IPS-18a (cell line): Measurements from ENCODE around the gene QRFP.

Experiments used
- H3K27ac ChIP-seq: one replicate; pipeline ENCODE4 v1.5.1; 2013; ENCODE audit warnings: low read length
- H3K27me3 ChIP-seq: one replicate; pipeline ENCODE4 v1.6.1; 2013; ENCODE audit warnings: mild to moderate bottlenecking, low read length; ENCODE audit not compliant: control insufficient read depth, insufficient read depth
- H3K36me3 ChIP-seq: one replicate; pipeline ENCODE4 v1.6.1; 2013; ENCODE audit warnings: low read depth, low read length; ENCODE audit not compliant: control insufficient read depth
- H3K4me1 ChIP-seq: one replicate; pipeline ENCODE4 v1.6.1; 2013; ENCODE audit warnings: low read depth, low read length; ENCODE audit not compliant: control insufficient read depth
- H3K4me3 ChIP-seq: one replicate; pipeline ENCODE4 v1.5.1; 2013; ENCODE audit warnings: low read length
- H3K9ac ChIP-seq: one replicate; pipeline ENCODE4 v1.6.1; 2013; ENCODE audit warnings: mild to moderate bottlenecking, low read length, moderate library complexity
- H3K9me3 ChIP-seq: one replicate; pipeline ENCODE4 v1.6.1; 2013; ENCODE audit warnings: low read depth, low read length; ENCODE audit not compliant: control insufficient read depth

QRFP gene

DNA sequence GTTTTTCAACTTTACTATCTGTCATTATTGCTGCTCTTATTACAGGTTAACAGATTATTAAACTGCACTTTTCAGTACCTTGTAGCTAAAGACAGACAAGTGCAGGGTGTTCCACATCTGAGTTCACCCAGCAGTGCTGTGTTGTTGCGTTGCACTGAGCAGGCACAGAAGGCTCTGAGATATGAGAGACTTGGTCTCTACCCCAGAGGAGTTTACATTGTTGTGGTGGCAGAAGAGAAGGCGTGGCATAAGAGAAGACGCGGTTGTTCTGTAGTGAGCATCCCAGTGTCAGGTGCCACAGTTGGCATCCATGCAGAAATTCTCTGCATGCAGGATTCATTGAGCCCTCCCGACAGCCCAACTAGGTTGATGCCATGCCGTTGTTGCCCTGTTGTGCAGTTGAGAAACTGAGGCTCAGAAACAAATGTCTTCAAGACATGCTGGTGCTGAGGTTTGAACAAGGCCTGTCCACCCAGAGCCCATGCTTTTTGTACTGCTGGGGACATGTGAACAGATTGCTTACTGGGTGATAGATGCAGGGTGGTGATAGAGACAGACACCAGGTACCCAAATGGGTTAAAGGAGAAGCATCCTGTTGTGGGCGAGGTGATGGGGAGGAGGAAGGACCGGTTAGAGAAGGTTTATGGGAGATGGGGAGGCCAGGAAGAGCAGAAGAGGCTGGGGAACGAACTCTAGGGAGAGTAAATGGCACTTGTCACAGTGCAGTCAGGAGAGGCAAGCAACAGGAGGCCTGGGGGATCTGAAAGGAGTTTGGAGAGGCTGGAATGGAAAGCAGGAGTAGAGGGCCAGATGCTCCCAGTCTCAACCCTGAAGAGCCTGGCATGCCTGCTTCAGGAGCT is 53.3 kb downstream of the QRFP start:
- no peaks in the 10 kb centered on the region for H3K9me3 ChIP-seq
- H3K9ac ChIP-seq, result no peak overlapping the region
- no peak overlapping the region for H3K4me3 ChIP-seq
- no peaks in the 10 kb centered on the region for H3K27me3 ChIP-seq
- H3K36me3 ChIP-seq, result no peaks in the 10 kb centered on the region
- H3K4me1 ChIP-seq, result peaks cover 44% of the 10 kb centered on the region
- H3K27ac ChIP-seq, result no peak overlapping the region
